SK-N-SH (cell line): ENCODE data around the gene PWWP2B.

Source experiments
- EZH2phosphoT487 ChIP-seq: fragments of 200-600 bp; sonication (generic); IDR thresholded peaks from 2 replicates; pipeline ENCODE4 v1.6.1; 2017; ENCODE audit warnings: low read depth, mixed run types, mild to moderate bottlenecking, antibody characterized with exemption, moderate library complexity, borderline replicate concordance
- FOXJ3 ChIP-seq: sonication (generic); formaldehyde crosslinking; IDR thresholded peaks from 2 replicates; pipeline ENCODE4 v1.5.1; 2020; ENCODE audit warnings: mild to moderate bottlenecking, missing genetic modification reagents
- FOXM1 ChIP-seq: IDR thresholded peaks from 2 replicates; pipeline ENCODE4 v1.4.0; 2012; ENCODE audit warnings: low read depth, mild to moderate bottlenecking
- GABPA ChIP-seq: IDR thresholded peaks from 2 replicates; pipeline ENCODE4 v1.4.0; 2012; ENCODE audit warnings: low read depth, mild to moderate bottlenecking
- JUND ChIP-seq: IDR thresholded peaks from 2 replicates; pipeline ENCODE4 v1.4.0; 2012
- POLR2AphosphoS5 ChIP-seq: IDR thresholded peaks from 2 replicates; pipeline ENCODE4 v1.6.1; 2012; ENCODE audit warnings: low read depth, low read length
- RAD21 ChIP-seq: IDR thresholded peaks from 2 replicates; pipeline ENCODE4 v1.6.1; 2012; ENCODE audit warnings: mild to moderate bottlenecking, low read length
- RXRA ChIP-seq: IDR thresholded peaks from 2 replicates; pipeline ENCODE4 v1.4.0; 2012; ENCODE audit warnings: low read depth, mild to moderate bottlenecking, borderline replicate concordance
- YY1 ChIP-seq: IDR thresholded peaks from 2 replicates; pipeline ENCODE4 v1.4.0; 2012; ENCODE audit warnings: low read depth, mild to moderate bottlenecking
- TF ChIP-seq, protein P1 (sequence below): fragments of 200-600 bp; sonication (generic); IDR thresholded peaks from 2 replicates; pipeline ENCODE4 v1.6.1; 2017; ENCODE audit warnings: antibody characterized with exemption, mild to moderate bottlenecking, moderate library complexity

DNA sequence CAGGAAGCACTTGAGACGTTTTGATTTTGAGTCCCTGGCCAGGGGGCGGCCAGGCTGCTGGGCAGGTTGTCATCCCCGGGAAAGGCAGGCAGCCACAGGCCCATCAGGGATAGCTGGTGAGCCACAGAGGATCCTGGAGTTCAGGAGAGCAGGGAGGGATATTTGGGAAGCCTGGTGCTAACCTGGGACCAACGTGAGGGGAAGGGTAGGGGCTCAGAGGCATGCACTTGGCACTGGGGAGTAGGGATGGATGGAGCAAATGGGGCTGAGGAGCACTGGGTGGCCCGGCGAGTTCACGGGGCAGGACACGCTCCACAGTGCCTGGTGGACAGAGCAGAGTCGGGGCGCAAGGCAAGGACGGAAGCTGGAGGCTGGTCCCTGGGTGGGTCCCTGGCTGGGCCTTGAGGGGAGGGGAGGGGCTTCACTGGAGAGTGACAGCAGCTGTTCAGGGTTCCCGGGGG lies 34.8 kb upstream of the PWWP2B start:
- TF ChIP-seq EZH2phosphoT487 (no peak), RXRA (no peak), RAD21 (no peak), YY1 (no peak), POLR2AphosphoS5 (no peak), FOXJ3 (no peak), JUND (no peak), FOXM1 (no peak), GABPA (no peak)
- TF ChIP-seq, protein P1, sequence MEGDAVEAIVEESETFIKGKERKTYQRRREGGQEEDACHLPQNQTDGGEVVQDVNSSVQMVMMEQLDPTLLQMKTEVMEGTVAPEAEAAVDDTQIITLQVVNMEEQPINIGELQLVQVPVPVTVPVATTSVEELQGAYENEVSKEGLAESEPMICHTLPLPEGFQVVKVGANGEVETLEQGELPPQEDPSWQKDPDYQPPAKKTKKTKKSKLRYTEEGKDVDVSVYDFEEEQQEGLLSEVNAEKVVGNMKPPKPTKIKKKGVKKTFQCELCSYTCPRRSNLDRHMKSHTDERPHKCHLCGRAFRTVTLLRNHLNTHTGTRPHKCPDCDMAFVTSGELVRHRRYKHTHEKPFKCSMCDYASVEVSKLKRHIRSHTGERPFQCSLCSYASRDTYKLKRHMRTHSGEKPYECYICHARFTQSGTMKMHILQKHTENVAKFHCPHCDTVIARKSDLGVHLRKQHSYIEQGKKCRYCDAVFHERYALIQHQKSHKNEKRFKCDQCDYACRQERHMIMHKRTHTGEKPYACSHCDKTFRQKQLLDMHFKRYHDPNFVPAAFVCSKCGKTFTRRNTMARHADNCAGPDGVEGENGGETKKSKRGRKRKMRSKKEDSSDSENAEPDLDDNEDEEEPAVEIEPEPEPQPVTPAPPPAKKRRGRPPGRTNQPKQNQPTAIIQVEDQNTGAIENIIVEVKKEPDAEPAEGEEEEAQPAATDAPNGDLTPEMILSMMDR, result no peak
